HG02763 (cell line): ENCODE data around the gene LIF.
"Not testable (repeated sequence)": the region's sequence is repeated elsewhere in the genome, so short reads cannot be mapped to it uniquely, and the experiment has no call there.

ENCODE experiments used
- ATAC-seq: cut with Tn5 transposase; IDR thresholded peaks from one replicate; pipeline ENCODE4 v1.9.1; 2021; ENCODE audit warnings: mild to moderate bottlenecking, moderate library complexity; ENCODE audit not compliant: unreplicated experiment

The LIF gene

GRCh38 chr22:30212363-30212995, 34.1 kb downstream of the LIF start:
- no peak for ATAC-seq

GRCh38 chr22:30211124-30211820, 35.3 kb downstream of the LIF start:
- ATAC-seq: no peak

DNA sequence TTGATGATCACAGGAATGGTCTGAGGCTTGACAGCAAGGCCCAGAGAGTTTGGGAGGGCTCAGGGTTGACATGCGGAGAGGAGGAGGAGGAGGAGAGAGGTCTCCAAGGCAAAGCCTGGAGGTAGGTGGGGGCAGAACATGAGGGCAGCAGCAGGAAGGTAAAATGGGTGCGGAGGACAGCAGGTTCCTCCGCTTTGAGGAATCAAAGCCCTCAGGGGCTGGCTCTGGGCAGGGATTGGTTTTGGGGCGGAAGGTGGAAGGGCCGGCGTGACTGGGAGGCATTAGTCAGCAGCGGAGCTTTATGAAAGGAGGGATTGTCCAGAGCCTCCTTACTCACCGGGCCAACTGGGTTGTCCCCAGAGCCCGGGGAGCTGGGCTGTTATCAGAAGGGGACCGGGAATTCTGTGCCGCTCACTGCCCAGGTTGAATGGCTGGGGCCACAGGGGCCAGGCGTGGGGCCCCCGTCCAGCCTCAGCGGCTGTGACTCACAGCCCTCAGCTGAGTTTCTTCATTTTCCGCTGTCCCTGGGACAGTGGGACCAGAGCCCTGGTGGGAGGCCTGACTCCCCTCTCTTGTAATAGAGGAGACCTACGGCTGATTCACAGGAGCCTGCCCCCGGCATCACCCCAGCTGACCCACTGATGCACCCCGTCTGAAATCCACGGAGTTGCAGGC, 36.2 kb downstream of the LIF start:
- no peak for ATAC-seq

DNA sequence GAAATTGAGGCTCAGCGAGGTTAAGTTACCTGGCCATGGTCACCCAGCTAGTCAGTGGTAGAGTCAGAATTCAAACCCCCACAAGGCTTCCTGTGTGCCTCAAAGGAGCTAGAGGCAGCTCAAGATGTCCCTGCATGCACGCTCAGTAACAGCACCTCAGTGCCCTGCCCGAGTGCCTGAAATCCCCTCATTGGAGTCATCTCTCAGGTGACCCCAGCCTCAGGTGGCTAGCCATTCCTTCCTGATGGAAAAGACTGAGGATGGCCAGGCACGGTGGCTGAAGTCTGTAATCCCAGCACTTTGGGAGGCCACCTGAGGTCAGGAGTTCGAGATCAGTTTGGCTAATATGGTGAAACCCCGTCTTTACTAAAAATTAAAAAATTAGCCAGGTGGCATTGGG, 36.9 kb downstream of the LIF start:
- no peak for ATAC-seq

- ATAC-seq: no peak
Observed at GRCh38 chr22:30208631-30209603, 37.6 kb downstream of the LIF start.

DNA sequence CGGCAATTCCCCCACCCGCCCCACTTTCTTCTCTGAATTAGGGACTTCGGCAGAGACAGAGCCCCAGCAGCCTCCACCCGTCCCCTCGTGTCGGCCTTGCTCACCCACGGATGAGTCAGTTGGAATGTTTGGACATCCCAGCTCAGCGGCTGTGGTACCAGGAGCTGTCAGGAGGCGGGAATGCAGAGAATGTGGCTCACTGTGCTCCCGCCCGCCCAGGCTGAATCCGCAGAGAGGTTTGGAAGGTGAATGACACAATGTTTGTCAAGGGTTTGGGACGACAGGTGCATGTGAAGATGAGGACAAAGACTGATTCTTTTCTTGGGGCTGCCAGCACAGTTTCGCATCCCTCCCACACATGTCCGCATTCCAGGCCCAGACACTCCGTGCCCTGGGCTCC, 39.6 kb downstream of the LIF start:
- no peak for ATAC-seq

DNA sequence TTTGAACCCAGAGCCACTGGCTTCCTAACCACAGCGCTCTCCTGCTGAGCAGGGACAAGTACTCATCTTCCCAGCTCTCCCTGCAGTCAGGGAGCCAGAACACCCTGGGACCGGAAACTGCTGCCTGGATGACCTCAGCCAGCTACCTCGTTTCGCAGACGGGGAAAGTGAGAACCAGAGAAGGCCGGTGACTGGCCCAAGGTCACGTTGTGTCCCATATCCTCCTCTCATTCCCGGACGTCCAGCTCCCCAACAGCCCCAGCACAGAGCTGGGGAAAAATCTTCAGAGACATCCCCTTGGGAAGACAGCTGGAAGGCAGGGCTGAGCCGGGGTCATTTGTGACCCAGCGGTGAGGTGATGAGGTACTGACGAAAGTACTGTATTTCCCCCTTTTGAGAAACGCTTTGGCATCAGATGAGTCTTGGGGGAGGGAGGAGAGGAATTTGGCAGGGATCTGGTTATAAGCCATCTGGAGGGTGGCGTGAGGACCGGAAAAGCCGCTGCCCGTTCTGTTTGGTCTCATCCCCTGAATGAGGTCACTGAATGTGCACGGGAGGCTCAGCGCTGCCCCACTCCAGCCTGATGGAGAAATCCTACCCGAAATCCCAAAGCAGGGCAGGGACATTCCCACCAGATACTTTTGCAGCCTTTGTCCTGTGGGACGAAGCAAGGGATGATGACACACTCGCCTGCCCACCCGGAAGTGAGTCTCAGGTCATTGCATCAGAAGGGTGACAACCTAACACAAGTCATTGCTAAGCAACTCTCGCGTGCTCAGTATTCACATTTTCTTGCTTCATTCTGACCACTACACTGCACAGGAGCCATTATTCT, 41.1 kb downstream of the LIF start:
- no peak for ATAC-seq

GRCh38 chr22:30204742-30205111, 41.8 kb downstream of the LIF start:
- ATAC-seq: no peak

DNA sequence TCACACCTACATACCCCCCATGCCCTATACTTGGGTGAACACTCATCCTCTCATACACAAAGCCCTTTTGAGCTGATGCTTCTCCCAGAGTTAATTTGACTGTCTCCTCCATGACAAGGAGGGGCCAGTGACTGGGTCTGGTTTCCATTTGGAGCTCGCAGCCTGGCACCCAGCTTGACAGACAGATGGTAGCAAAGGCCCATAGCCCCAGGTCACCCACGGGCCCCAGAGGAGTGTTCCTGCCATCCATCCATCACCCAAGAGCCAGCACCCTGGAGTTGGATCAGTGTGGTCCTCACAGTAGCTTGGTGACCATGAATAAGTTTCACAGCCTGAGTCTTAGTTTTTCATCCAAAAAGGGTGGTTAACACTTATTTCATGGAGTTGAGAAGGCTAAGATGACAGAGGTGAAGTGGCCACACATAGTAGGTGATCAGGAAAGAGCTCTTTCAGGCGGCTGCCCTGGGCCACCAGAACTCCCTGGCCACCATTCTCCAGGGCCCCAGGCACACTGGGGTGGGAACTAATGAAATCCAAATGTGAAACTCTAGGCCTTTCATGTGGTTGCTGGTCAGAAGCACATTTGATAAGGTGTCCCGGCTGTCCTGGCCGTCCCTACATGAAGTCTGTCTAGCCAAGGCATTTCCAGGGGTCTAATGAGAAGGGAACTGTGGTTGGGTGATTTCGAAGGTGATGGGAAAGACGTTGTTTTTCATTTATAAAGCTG, 42.4 kb downstream of the LIF start:
- no peak for ATAC-seq

- ATAC-seq: no peak
Observed at GRCh38 chr22:30202531-30203006, 44.0 kb downstream of the LIF start.

GRCh38 chr22:30201945-30202344, 44.6 kb downstream of the LIF start:
- ATAC-seq: no peak

DNA sequence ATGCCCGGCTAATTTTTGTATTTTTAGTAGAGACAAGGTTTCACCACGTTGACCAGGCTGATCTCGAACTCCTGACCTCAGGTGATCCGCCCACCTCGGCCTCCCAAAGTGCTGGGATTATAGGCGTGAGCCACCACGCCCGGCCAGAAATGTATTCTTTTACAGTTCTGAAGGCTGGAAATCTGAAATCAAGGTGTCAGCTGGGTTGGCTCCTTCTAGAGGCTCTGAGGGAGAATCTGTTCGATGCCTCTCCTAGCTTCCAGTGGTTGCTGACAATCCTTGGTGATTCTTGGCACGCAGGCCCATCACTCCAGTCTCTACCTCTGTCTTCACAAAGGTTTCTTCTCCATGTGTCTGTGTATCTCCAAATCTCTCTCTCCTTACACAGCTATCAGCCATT, 45.7 kb downstream of the LIF start:
- not testable (repeated sequence) for ATAC-seq

GRCh38 chr22:30198921-30199320, 47.6 kb downstream of the LIF start:
- no peak for ATAC-seq

- no peak for ATAC-seq
Observed at GRCh38 chr22:30198152-30198825, 48.3 kb downstream of the LIF start.

GRCh38 chr22:30197389-30197788, 49.2 kb downstream of the LIF start:
- no peak for ATAC-seq

DNA sequence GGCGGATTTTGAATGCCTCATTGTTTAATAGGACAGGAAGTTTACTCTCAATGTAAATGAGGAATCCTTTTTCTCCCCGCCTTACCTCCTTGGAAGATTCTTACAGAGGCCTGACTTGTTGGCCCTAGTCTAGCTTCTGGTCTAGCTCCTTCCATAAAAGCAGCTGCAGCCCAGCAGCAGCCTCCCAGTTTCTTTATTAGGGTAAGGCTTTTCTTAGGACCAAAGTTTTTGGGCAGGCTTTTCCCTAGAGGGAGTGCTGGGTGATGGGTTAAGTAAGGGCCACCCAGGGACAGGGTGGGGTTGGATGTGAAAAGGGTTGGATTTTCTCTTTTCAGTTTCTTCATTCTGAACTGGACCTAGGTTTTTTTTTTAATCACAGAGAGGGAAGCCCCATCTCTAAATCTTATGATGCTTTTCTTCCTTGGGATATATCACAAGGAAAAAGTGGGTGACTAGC, 49.7 kb downstream of the LIF start:
- no peak for ATAC-seq

DNA sequence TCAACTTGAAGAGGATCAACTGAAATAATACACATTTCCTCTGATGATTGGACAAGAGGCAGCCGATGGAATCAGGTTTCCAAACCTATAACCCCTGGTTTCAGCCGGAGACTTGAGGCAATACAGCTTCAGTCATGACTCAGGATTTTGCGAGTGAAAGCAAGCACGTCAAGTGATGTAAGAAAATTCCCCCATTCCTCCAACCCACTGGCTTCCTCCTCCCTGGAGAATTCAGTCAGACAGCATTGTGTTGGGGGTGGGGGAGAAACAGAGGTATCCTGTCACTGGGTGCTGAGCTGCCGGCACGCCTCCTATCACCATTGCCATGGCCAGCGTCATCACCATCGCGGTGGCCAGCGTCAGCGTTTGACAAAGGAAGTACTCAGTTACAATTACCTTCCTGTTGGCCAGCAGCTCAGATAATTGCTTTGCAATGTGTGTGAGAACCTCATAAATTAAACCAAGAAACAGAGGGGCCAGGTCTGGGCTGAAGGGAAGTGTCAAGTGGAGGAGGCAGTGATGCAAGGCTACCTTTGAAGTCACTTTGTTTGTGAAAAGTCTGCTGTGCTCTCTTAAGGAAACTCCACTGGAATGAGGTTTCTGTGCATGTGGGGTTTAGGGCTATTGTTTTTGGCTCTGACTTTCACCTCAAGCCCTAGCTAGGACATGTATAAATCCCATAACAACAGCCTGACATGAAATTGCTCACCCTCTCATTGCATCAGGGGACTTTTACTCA, 50.2 kb downstream of the LIF start:
- ATAC-seq: no peak
